Measurements from ENCODE around the gene BRD3OS.
A peak's percentile ranks its signal among the peaks of the same experiment; 100 is the strongest.
"Not testable (repeated sequence)": the region's sequence is repeated elsewhere in the genome, so short reads cannot be mapped to it uniquely, and the experiment has no call there.

BRD3OS gene

GRCh38 chr9:134063571-134064450, 38.5 kb downstream of the BRD3OS start:
- DNase-seq (ENCODE audit: low spot score) = no peak

- DNase-seq (ENCODE audit: low spot score) = no peak
Observed at GRCh38 chr9:134064711-134065110, 39.4 kb downstream of the BRD3OS start.

- peak; percentile 69 for DNase-seq (ENCODE audit: low spot score)
Observed at GRCh38 chr9:134065612-134066419, 40.5 kb downstream of the BRD3OS start.

GRCh38 chr9:134066526-134066912, 41.2 kb downstream of the BRD3OS start:
- DNase-seq (ENCODE audit: low spot score) = no peak

- DNase-seq (ENCODE audit: low spot score) = peak; percentile 37
Observed at GRCh38 chr9:134066913-134067851, 41.9 kb downstream of the BRD3OS start.

GRCh38 chr9:134067904-134068743, 42.8 kb downstream of the BRD3OS start, which contains the start of gene BRD3:
Gene BRD3 (minus strand): TSS chr9:134068026. CDS start chr9:134053477, 14,549 bp downstream.
- DNase-seq (ENCODE audit: low spot score) = peak; percentile 82

GRCh38 chr9:134068744-134069479, 43.6 kb downstream of the BRD3OS start:
- DNase-seq (ENCODE audit: low spot score) = peak; percentile 4

GRCh38 chr9:134069480-134070399, 44.5 kb downstream of the BRD3OS start:
- no peak for DNase-seq (ENCODE audit: low spot score)

- no peak for DNase-seq (ENCODE audit: low spot score)
Observed at GRCh38 chr9:134071149-134071548, 45.9 kb downstream of the BRD3OS start.

GRCh38 chr9:134072683-134073082, 47.4 kb downstream of the BRD3OS start:
- DNase-seq (ENCODE audit: low spot score) = not testable (repeated sequence)

- no peak for DNase-seq (ENCODE audit: low spot score)
Observed at GRCh38 chr9:134073500-134073899, 48.2 kb downstream of the BRD3OS start.

- not testable (repeated sequence) for DNase-seq (ENCODE audit: low spot score)
Observed at GRCh38 chr9:134075689-134076088, 50.4 kb downstream of the BRD3OS start.

- no peak for DNase-seq (ENCODE audit: low spot score)
Observed at GRCh38 chr9:134076644-134077043, 51.4 kb downstream of the BRD3OS start.

Data from CD4-positive, alpha-beta T cell treated with Interleukin-15 for 4 hours (primary cell).